Omental fat pad (tissue), 4 donors: ENCODE data around the gene BEGAIN. TPM values are rescaled to one million over a fixed set of nuclear protein-coding genes. Genes with fewer than 3 reads are reported as not detected.

Source experiments
- ATAC-seq: fragments of 150-250 bp; one replicate; pipeline ENCODE4 v1.9.1; 2016; ENCODE audit warnings: mild to moderate bottlenecking, moderate library complexity; ENCODE audit not compliant: low FRiP score
- DNase-seq: peaks from one replicate; pipeline ENCODE4 v3.0.0-alpha.2; 2019; ENCODE audit warnings: low spot score
- total RNA-seq, 4 donors: library from RNA; depleted of rRNA; stranded (reverse); fragments of >200 nt; gene quantifications; one replicate each; pipeline ENCODE4 v1.1.0, GENCODE V29; 2016
- TF ChIP-seq, protein P1 (sequence below), 3 donors: fragments of 450-650 bp; IDR thresholded peaks; one replicate each; pipeline ENCODE4 v1.5.1; 2016 to 2017; ENCODE audit warnings: antibody characterized with exemption in 3 of 3, mild to moderate bottlenecking in 3 of 3, moderate library complexity in 2 of 3

BEGAIN gene
- total RNA-seq, 4 donors from 2014 or later: 1.0 to 8.6 (median 1.6) TPM

DNA sequence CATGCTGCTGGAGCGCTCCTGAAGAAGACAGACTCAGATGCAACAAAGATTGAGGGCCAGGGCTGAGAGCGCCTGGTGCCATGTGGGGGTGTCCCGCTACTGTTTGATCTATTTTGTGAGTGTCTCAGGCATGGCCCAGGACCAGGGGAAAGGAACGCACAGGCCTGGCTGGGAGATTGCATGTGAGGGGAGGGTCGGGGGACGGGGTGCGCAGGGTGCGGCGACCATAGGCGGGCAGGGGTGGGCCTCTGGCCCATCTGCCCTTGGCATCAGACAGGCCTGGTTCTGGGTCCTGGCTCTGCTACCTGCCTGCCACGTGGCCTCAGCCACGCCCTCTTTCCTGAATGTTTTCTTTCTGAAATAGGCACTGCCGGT is 47.5 kb downstream of the BEGAIN start:
- TF ChIP-seq, protein P1, sequence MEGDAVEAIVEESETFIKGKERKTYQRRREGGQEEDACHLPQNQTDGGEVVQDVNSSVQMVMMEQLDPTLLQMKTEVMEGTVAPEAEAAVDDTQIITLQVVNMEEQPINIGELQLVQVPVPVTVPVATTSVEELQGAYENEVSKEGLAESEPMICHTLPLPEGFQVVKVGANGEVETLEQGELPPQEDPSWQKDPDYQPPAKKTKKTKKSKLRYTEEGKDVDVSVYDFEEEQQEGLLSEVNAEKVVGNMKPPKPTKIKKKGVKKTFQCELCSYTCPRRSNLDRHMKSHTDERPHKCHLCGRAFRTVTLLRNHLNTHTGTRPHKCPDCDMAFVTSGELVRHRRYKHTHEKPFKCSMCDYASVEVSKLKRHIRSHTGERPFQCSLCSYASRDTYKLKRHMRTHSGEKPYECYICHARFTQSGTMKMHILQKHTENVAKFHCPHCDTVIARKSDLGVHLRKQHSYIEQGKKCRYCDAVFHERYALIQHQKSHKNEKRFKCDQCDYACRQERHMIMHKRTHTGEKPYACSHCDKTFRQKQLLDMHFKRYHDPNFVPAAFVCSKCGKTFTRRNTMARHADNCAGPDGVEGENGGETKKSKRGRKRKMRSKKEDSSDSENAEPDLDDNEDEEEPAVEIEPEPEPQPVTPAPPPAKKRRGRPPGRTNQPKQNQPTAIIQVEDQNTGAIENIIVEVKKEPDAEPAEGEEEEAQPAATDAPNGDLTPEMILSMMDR (IDR thresholded peaks at IDR 0.05): no peak
- DNase-seq: no peak

DNA sequence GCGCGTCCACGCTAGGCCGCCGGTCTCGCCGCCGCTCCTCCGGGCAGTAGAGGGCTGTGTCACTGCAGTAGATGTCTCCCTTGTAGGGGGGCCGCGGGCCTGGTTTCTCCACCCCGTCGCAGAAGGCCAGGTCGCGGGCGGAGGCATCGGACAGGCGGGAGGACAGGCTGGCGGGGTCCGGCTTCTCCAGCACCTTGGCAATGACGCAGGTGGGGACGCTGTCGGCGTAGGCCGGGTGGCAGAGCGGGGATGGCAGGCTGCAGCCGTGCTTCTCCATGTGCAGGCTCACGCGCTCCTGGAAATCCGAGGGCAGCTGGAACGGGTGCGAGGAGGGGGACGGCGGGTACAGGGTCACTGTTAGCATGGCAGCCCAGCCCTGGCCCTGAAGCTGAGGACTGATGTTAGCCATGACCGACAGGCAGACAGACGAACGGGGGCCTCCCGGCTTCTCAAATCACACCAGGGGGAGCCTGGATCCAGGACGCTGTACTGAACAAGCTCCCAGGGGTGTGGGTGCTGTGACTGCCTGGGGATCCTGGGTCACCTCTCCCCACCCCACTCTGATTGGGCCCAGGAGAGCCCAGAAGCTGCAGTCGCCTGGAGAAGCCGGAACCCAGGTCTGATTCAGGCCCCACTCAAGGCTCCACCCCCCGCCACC is 48.1 kb downstream of the BEGAIN start:
- no peak for DNase-seq
- ATAC-seq: no peak
- TF ChIP-seq, protein P1 (IDR thresholded peaks at IDR 0.05): no peak

More for the DNA sequence above, 47.5 kb downstream of the BEGAIN start:
- no peak for ATAC-seq

DNA sequence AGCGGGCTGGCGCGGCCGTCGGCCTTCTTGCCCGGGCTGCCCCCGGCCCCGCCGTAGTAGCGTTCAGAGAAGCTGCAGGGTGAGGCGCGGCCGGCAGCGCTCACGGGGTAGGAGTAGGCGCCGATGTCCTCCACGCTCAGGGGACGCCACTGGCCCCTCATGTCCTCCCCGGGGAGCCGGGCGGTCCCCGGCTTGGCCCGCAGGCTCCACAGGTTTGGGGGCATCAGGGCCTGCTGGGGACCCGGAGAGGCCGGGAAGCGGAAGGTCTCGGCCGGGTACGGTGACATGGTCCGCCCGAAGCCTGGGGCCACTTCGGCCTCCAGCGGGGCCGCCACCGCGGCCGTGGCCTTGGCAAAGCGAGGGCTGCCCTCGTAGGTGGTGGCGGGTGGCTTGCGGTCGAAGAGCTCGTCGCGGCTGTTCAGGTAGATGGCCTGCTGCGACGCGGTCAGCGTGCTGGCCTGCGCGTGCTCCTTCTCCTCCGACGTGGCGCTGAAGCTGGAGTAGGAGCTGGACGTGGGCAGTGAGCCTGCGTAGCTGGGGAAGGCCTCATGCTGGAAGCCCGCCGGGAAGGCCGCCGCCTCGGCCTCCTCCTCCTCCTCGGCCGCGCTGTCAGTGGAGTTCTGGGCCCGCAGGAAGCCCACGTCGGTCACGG is 48.7 kb downstream of the BEGAIN start:
- DNase-seq (peak; percentile 9), ATAC-seq (no peak)
- TF ChIP-seq, protein P1 (IDR thresholded peaks at IDR 0.05): no peak

DNA sequence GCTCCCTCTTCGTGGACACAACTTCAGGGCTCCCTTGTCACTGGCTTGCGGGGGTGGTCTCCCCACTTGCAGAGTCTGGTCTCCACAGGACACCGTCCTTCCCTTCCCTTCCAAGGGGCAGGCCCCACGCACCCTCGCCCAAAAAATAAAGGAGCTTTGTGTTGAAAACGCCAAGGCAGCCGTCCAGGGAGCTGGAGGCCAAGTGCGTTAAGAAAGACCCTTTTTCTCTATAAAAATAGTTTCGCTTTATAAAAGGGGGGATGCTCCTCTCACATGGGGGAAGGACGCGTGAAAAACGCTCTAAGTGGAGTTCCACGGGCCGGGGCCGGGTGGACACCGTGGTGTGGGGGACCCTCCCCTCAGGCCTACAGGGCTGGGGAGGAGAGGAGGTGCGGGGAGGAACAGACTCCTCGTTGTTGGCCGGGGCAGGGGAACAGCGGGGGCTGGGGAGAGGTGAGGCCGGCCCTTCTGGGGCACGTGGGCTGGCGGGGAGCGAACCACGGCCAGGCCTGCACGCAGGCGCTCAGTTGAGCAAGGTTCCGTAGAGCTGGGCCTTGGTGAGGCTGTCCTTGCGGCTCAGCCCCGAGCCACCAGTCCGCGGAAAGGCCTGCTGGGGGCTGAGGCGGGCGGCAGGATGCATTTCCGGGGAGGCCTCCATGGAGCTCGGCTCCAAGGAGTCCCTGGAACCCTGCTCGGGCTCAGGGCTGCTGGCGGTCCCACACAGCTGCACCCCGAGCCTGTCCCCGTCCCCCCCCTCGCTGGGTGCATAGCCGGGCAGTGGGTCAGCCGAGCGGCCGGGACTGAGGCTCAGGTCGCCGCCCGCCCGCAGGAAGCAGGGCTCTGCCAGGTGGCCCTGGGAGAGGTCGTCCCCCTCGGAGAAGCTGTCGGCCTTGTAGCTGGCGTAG is 49.5 kb downstream of the BEGAIN start:
- DNase-seq (peak; percentile 6), ATAC-seq (no peak)
- TF ChIP-seq, protein P1 (IDR thresholded peaks at IDR 0.05): no peak

DNA sequence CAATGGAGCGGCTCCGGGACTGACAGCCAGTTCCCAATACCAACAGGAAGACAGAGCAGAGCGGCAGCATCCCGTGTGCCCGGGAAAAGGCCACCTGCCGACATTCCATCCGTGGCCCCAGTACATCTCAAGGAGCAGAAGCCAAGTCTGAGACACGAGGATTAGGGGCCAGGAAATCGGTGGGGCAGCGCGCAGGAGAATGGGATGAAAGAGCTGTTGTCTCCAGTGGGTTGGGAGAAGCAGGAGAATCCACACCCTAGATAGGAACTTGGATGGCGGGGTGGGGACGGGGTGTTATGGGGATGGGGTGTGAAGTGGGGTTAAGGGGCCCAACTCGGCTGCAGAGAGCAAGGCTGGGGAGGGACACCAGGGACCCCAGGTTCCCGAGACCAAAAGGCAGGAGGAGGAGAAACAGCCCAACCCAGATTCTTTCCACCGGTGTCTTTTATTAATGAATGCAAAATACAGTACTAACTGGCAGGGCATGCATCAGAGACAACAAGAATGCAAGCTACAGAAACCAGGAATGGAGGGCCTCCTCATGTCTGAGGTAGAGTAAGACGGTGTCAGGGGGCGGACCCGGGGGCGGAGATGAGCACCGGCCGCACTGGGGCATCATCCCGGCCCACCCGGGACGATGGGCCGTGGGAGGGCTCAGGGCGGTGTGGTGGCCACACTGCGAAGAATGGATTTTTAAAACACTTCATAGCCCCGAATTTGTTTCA is 50.3 kb downstream of the BEGAIN start:
- TF ChIP-seq, protein P1 (IDR thresholded peaks at IDR 0.05): no peak
- DNase-seq: no peak
- ATAC-seq: no peak

DNA sequence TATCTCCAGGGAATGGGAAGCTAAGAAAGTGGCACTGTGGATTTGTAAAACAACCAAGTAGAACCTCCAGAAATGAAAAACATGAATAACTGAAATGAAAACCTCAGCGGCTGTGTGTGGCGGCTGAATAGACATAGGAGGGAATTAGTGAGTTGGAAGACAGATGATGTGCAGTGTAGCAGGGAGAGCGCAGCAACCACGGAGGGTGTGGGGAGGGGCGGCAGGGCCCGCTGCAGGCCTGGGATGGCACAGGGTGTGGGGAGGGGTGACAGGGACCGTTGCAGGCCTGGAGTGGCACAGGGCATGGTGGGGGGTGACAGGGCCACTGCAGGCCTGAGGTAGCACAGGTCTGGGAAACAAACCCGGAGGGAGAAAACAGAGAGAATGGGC is 51.1 kb downstream of the BEGAIN start:
- no peak for ATAC-seq
- DNase-seq: no peak
- TF ChIP-seq, protein P1 (IDR thresholded peaks at IDR 0.05): no peak
